ENCODE data around the gene RNF44.

RNF44 gene

GRCh38 chr5:176536902-176537553, at the start of gene RNF44:
TSS of gene RNF44 (minus strand) at chr5:176537402. CDS start at chr5:176532472, 4,930 bp downstream.
- peak; percentile 89 for DNase-seq (ENCODE audit: low read depth)

GRCh38 chr5:176583076-176583475, 45.9 kb upstream of the RNF44 start:
- DNase-seq (ENCODE audit: low read depth) = no peak

- no peak for DNase-seq (ENCODE audit: low read depth)
Observed at GRCh38 chr5:176581361-176581760, 44.2 kb upstream of the RNF44 start.

- DNase-seq (ENCODE audit: low read depth) = no peak
Observed at GRCh38 chr5:176579323-176579722, 42.1 kb upstream of the RNF44 start.

- DNase-seq (ENCODE audit: low read depth) = no peak
Observed at GRCh38 chr5:176578391-176578808, 41.2 kb upstream of the RNF44 start.

GRCh38 chr5:176577312-176578176, 40.3 kb upstream of the RNF44 start:
- no peak for DNase-seq (ENCODE audit: low read depth)

GRCh38 chr5:176575488-176576422, 38.6 kb upstream of the RNF44 start:
- DNase-seq (ENCODE audit: low read depth) = no peak

- DNase-seq (ENCODE audit: low read depth) = no peak
Observed at GRCh38 chr5:176575066-176575465, 37.9 kb upstream of the RNF44 start.

- DNase-seq (ENCODE audit: low read depth) = no peak
Observed at GRCh38 chr5:176574297-176574591, 37.0 kb upstream of the RNF44 start.

GRCh38 chr5:176573564-176574296, 36.5 kb upstream of the RNF44 start:
- DNase-seq (ENCODE audit: low read depth) = no peak

- DNase-seq (ENCODE audit: low read depth) = no peak
Observed at GRCh38 chr5:176570044-176570443, 32.8 kb upstream of the RNF44 start.

- DNase-seq (ENCODE audit: low read depth) = no peak
Observed at GRCh38 chr5:176568657-176569056, 31.5 kb upstream of the RNF44 start.

- DNase-seq (ENCODE audit: low read depth) = no peak
Observed at GRCh38 chr5:176565760-176566288, 28.6 kb upstream of the RNF44 start.

- no peak for DNase-seq (ENCODE audit: low read depth)
Observed at GRCh38 chr5:176564002-176564401, 26.8 kb upstream of the RNF44 start.

GRCh38 chr5:176562189-176562588, 25.0 kb upstream of the RNF44 start:
- no peak for DNase-seq (ENCODE audit: low read depth)

- DNase-seq (ENCODE audit: low read depth) = no peak
Observed at GRCh38 chr5:176561259-176561658, 24.1 kb upstream of the RNF44 start.

- no peak for DNase-seq (ENCODE audit: low read depth)
Observed at GRCh38 chr5:176560364-176560763, 23.2 kb upstream of the RNF44 start.

GRCh38 chr5:176559683-176560082, 22.5 kb upstream of the RNF44 start:
- no peak for DNase-seq (ENCODE audit: low read depth)

GRCh38 chr5:176557846-176558245, 20.6 kb upstream of the RNF44 start:
- DNase-seq (ENCODE audit: low read depth) = no peak

GRCh38 chr5:176553260-176554085, 16.3 kb upstream of the RNF44 start:
- no peak for DNase-seq (ENCODE audit: low read depth)

Measured in HS-5 (cell line).